CD14-positive monocyte (primary cell): ENCODE data around the gene TMEM213. TPM values are rescaled to one million over a fixed set of nuclear protein-coding genes. Genes with fewer than 3 reads are reported as not detected.
A peak's percentile ranks its signal among the peaks of the same experiment; 100 is the strongest.

Source experiments
- DNase-seq, 3 donors: peaks; one replicate each; pipeline ENCODE4 v3.0.0-alpha.2; 2011 to 2022
- H2AFZ ChIP-seq: 2 replicates; pipeline ENCODE4 v1.6.0; 2012; ENCODE audit warnings: mild to moderate bottlenecking, low read depth, low read length, inconsistent platforms; ENCODE audit not compliant: insufficient read depth, poor library complexity, severe bottlenecking
- H3K27ac ChIP-seq, 2 donors: 1 replicate in 1 of 2; 2 replicates in 1 of 2; pipeline ENCODE4 v1.5.1; 2012 to 2013; ENCODE audit warnings: low read length in 2 of 2, control low read depth in 1 of 2, inconsistent platforms in 1 of 2, low read depth in 1 of 2, mild to moderate bottlenecking in 1 of 2
- H3K27me3 ChIP-seq, 2 donors: one replicate each; pipeline versions ENCODE4 v1.6.0 to v1.6.1; 2011 to 2013; ENCODE audit warnings: low read length in 2 of 2; ENCODE audit not compliant: control insufficient read depth in 2 of 2, insufficient read depth in 2 of 2
- H3K36me3 ChIP-seq, 2 donors: replicated peaks in 1 of 2; 1 replicate in 1 of 2; 2 replicates in 1 of 2; pipeline versions ENCODE4 v1.5.1 to v1.6.1; 2012 to 2013; ENCODE audit warnings: low read length in 2 of 2, control low read depth in 1 of 2, inconsistent platforms in 1 of 2, mild to moderate bottlenecking in 1 of 2; ENCODE audit not compliant: insufficient read depth in 2 of 2, control insufficient read depth in 1 of 2
- H3K4me1 ChIP-seq, 2 donors: 1 replicate in 1 of 2; 2 replicates in 1 of 2; pipeline versions ENCODE4 v1.5.1 to v1.6.1; 2012 to 2013; ENCODE audit warnings: low read length in 2 of 2, control low read depth in 1 of 2, inconsistent platforms in 1 of 2, mild to moderate bottlenecking in 1 of 2, moderate library complexity in 1 of 2; ENCODE audit not compliant: insufficient read depth in 2 of 2, control insufficient read depth in 1 of 2
- H3K4me2 ChIP-seq: replicated peaks from 2 replicates; pipeline ENCODE3; 2012; ENCODE audit warnings: low read length, moderate library complexity, mild to moderate bottlenecking; ENCODE audit not compliant: poor library complexity, severe bottlenecking; ENCODE audit errors: extremely low read depth
- H3K4me3 ChIP-seq, 3 experiments: fragments of 200-600 bp in 1 of 3; sonication (generic) in 1 of 3; replicated peaks in 1 of 3; 1 replicate in 2 of 3; 2 replicates in 1 of 3; pipeline ENCODE4 v1.5.1; 2011 to 2013; ENCODE audit warnings: low read length in 3 of 3, mild to moderate bottlenecking in 3 of 3, control low read depth in 2 of 3, low read depth in 2 of 3, inconsistent platforms in 1 of 3, moderate library complexity in 1 of 3
- H3K79me2 ChIP-seq: 2 replicates; pipeline ENCODE4 v1.6.0; 2012; ENCODE audit warnings: mild to moderate bottlenecking, control low read depth, inconsistent platforms, low read length, moderate library complexity; ENCODE audit not compliant: insufficient read depth
- H3K9ac ChIP-seq: 2 replicates; pipeline ENCODE4 v1.6.0; 2017; ENCODE audit warnings: low read length, mild to moderate bottlenecking; ENCODE audit not compliant: insufficient read depth, poor library complexity, severe bottlenecking
- H3K9me3 ChIP-seq, 2 donors: replicated peaks in 1 of 2; 1 replicate in 1 of 2; 2 replicates in 1 of 2; pipeline versions ENCODE4 v1.5.1 to v1.6.1; 2012 to 2013; ENCODE audit warnings: low read length in 2 of 2, control low read depth in 1 of 2; ENCODE audit not compliant: control insufficient read depth in 1 of 2, insufficient read depth in 1 of 2
- H4K20me1 ChIP-seq: 2 replicates; pipeline ENCODE4 v1.6.0; 2012; ENCODE audit warnings: mild to moderate bottlenecking, low read length, control low read depth, moderate library complexity; ENCODE audit not compliant: insufficient read depth
- H3K27ac Mint-ChIP-seq, 7 donors: one replicate each; pipeline ENCODE4 v1.8.0; 2020; ENCODE audit warnings: mild to moderate bottlenecking in 7 of 7, mixed read lengths in 7 of 7, moderate library complexity in 6 of 7, inconsistent platforms in 2 of 7
- H3K27me3 Mint-ChIP-seq, 3 donors: one replicate each; pipeline ENCODE4 v1.8.0; 2021 to 2022; ENCODE audit warnings: low read depth in 3 of 3, mild to moderate bottlenecking in 3 of 3, mixed read lengths in 3 of 3, moderate library complexity in 3 of 3, inconsistent platforms in 1 of 3
- H3K36me3 Mint-ChIP-seq, 2 donors: one replicate each; pipeline ENCODE4 v1.8.0; 2020; ENCODE audit warnings: mixed read lengths in 2 of 2, inconsistent platforms in 1 of 2, mild to moderate bottlenecking in 1 of 2
- H3K4me1 Mint-ChIP-seq: one replicate; pipeline ENCODE4 v1.8.0; 2020; ENCODE audit warnings: mild to moderate bottlenecking, mixed read lengths
- H3K4me3 Mint-ChIP-seq, 2 donors: one replicate each; pipeline ENCODE4 v1.8.0; 2020; ENCODE audit warnings: mild to moderate bottlenecking in 2 of 2, mixed read lengths in 2 of 2, moderate library complexity in 1 of 2
- H3K9me3 Mint-ChIP-seq, 7 donors: one replicate each; pipeline ENCODE4 v1.8.0; 2020 to 2022; ENCODE audit warnings: mixed read lengths in 7 of 7, mild to moderate bottlenecking in 6 of 7, moderate library complexity in 6 of 7, inconsistent platforms in 2 of 7
- WGBS: methylation state at CpG from one replicate; pipeline ENCODE4 v1.1.5; 2013; ENCODE audit warnings: missing lambda C conversion rate; ENCODE audit not compliant: insufficient coverage; 5-methylcytosine and 5-hydroxymethylcytosine counted together
- intact Hi-C, 2 donors: fragments of 100-400 bp; cut with micrococcal nuclease; formaldehyde crosslinking; loops; one replicate each; pipeline versions ENCODE4 v1.15.0 to v1.15.1; 2023
- polyA plus RNA-seq, 3 donors: library from polyadenylated mRNA; depleted of rRNA in 1 of 3; unstranded in 2 of 3; stranded (reverse) in 1 of 3; fragments of 300-500 nt in 2 of 3; fragments of >200 nt in 1 of 3; fragmentation: Illumina TruSeq in 2 of 3; gene quantifications; 1 replicate in 2 of 3; 2 replicates in 1 of 3; pipeline ENCODE4 v1.2.3, GENCODE V29; 2012 to 2021
- TF ChIP-seq, protein P1 (sequence below): fragments of 200-600 bp; IDR thresholded peaks from one replicate; pipeline ENCODE4 v1.8.0; 2022; ENCODE audit warnings: antibody characterized with exemption, mild to moderate bottlenecking

TMEM213 gene
- polyA plus RNA-seq, 3 donors, result not detected

- Histone ChIP-seq H3K27ac (no peak overlapping the region), H3K9me3 (no peaks in the 10 kb centered on the region), H2AFZ (peak overlapping the region; percentile 12), H3K4me3 (no peak overlapping the region), H3K79me2 (no peaks in the 10 kb centered on the region), H3K9ac (no peak overlapping the region), H3K4me2 (no peak overlapping the region), H3K4me1 (no peaks in the 10 kb centered on the region), H3K27me3 (no peaks in the 10 kb centered on the region), H4K20me1 (no peaks in the 10 kb centered on the region), H3K36me3 (no peaks in the 10 kb centered on the region)
- 96% methylated on average over 8 of the region's 13 CpGs for WGBS
- Mint-ChIP-seq H3K27me3 (peaks cover 0 to 1% (median 0%) of the 10 kb centered on the region in 3 donors), H3K4me3 (no peak overlapping the region), H3K36me3 (no peaks in the 10 kb centered on the region), H3K4me1 (peaks cover 4% of the 10 kb centered on the region), H3K27ac (peak overlapping the region in 1 of 7 donors; percentile 67), H3K9me3 (no peaks in the 10 kb centered on the region)
- TF ChIP-seq, protein P1, sequence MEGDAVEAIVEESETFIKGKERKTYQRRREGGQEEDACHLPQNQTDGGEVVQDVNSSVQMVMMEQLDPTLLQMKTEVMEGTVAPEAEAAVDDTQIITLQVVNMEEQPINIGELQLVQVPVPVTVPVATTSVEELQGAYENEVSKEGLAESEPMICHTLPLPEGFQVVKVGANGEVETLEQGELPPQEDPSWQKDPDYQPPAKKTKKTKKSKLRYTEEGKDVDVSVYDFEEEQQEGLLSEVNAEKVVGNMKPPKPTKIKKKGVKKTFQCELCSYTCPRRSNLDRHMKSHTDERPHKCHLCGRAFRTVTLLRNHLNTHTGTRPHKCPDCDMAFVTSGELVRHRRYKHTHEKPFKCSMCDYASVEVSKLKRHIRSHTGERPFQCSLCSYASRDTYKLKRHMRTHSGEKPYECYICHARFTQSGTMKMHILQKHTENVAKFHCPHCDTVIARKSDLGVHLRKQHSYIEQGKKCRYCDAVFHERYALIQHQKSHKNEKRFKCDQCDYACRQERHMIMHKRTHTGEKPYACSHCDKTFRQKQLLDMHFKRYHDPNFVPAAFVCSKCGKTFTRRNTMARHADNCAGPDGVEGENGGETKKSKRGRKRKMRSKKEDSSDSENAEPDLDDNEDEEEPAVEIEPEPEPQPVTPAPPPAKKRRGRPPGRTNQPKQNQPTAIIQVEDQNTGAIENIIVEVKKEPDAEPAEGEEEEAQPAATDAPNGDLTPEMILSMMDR, result no peak
- no peak for DNase-seq
- intact Hi-C loops, result loop anchor here in 1 of 2 donors (10.0 kb wide), 1 partner anchor 189 kb away; no protein-coding TSS in a partner anchor
Measured at GRCh38 chr7:138885383-138886147, 87.8 kb downstream of the TMEM213 start.

DNA sequence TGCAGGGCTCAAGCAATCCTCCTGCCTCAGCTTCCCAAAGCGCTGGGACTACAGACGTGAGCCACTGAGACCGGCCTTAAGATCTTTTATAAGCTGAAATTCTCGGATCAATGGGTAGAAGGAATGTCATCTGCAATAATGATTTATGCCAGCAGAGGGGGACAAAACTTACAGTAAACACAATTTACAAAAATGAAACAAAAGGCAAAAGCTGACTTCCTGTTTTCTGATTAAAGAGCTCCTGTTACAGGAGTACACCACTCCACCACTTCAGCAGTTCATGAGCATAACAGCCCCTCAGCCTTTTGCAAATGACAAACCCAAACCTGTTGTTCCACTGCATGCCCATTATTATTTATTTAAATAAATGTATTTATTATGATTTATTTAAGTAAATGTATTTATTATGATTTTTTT, 88.7 kb downstream of the TMEM213 start:
- intact Hi-C loops, result loop anchor here in 1 of 2 donors (10.0 kb wide), 1 partner anchor 188 kb away; no protein-coding TSS in a partner anchor
- no peaks in the 10 kb centered on the region for H3K4me1 ChIP-seq
- peaks cover 4% of the 10 kb centered on the region for H3K4me1 Mint-ChIP-seq
- H2AFZ ChIP-seq, result peak overlapping the region; percentile 18
- H3K4me3 ChIP-seq, result no peak overlapping the region
- no peaks in the 10 kb centered on the region for H4K20me1 ChIP-seq
- no peaks in the 10 kb centered on the region for H3K27me3 Mint-ChIP-seq
- H3K79me2 ChIP-seq, result no peaks in the 10 kb centered on the region
- H3K27ac Mint-ChIP-seq, result no peak overlapping the region
- no peaks in the 10 kb centered on the region for H3K9me3 ChIP-seq
- no peaks in the 10 kb centered on the region for H3K9me3 Mint-ChIP-seq
- no peak overlapping the region for H3K9ac ChIP-seq
- no peaks in the 10 kb centered on the region for H3K27me3 ChIP-seq
- TF ChIP-seq, protein P1, result peak; percentile 90
- DNase-seq, result peak; percentile 51 to 84 (median 65)
- H3K36me3 ChIP-seq, result no peaks in the 10 kb centered on the region
- H3K36me3 Mint-ChIP-seq, result no peaks in the 10 kb centered on the region
- no peak overlapping the region for H3K4me2 ChIP-seq
- no peak overlapping the region for H3K27ac ChIP-seq
- no peak overlapping the region for H3K4me3 Mint-ChIP-seq
- WGBS, result 40% methylated on average over 1 of the region's 4 CpGs
